Cardiac muscle cell (in vitro differentiated cells and primary cell): Measurements from ENCODE around the gene CYTH4. TPM values are rescaled to one million over a fixed set of nuclear protein-coding genes. Genes with fewer than 3 reads are reported as not detected.
A peak's percentile ranks its signal among the peaks of the same experiment; 100 is the strongest.

Source experiments
- DNase-seq, 2 donors: peaks; one replicate each; pipeline versions ENCODE4 v3.0.0 to v3.0.0-alpha.2; 2010 to 2017; ENCODE audit warnings: low read depth in 1 of 2, low spot score in 1 of 2
- H3K27ac ChIP-seq: fragments of 200-600 bp; sonication (generic); 2 replicates; pipeline ENCODE4 v1.5.1; 2016
- H3K27me3 ChIP-seq: fragments of 200-600 bp; sonication (generic); 2 replicates; pipeline ENCODE4 v1.6.0; 2016; ENCODE audit warnings: control low read depth
- H3K36me3 ChIP-seq: fragments of 200-600 bp; sonication (generic); 2 replicates; pipeline ENCODE4 v1.5.1; 2016; ENCODE audit warnings: control low read depth
- H3K4me1 ChIP-seq: fragments of 200-600 bp; sonication (generic); 2 replicates; pipeline ENCODE4 v1.8.1; 2017; ENCODE audit warnings: low read depth, mild to moderate bottlenecking, mixed run types
- H3K4me3 ChIP-seq: fragments of 200-600 bp; sonication (generic); 2 replicates; pipeline ENCODE4 v1.5.1; 2016; ENCODE audit warnings: mild to moderate bottlenecking
- H3K9me3 ChIP-seq: fragments of 200-600 bp; sonication (generic); 2 replicates; pipeline ENCODE4 v1.5.1; 2017; ENCODE audit warnings: low read depth, mild to moderate bottlenecking, control low read depth
- polyA plus RNA-seq: library from polyadenylated mRNA; unstranded; fragments of >200 nt; fragmentation: Nextera tagmentation; extraction: Ambion mirVana; gene quantifications from 2 replicates; pipeline ENCODE4 v1.2.1, GENCODE V29; 2016
- total RNA-seq: library from RNA; depleted of rRNA; stranded (reverse); fragments of >200 nt; gene quantifications from 2 replicates; pipeline ENCODE4 v1.2.3, GENCODE V29; 2016
- TF ChIP-seq, protein P1 (sequence below): IDR thresholded peaks from 2 replicates; pipeline ENCODE4 v1.5.1; 2012; ENCODE audit warnings: low read depth, mild to moderate bottlenecking, low read length

CYTH4 gene
- total and polyA plus RNA-seq, 2 experiments from 2014 or later: not detected

- peaks cover 6% of the 10 kb centered on the region for H3K27me3 ChIP-seq
- DNase-seq: no peak
These were observed 23.4 kb upstream of the CYTH4 start for GRCh38 chr22:37258753-37259401.

DNA sequence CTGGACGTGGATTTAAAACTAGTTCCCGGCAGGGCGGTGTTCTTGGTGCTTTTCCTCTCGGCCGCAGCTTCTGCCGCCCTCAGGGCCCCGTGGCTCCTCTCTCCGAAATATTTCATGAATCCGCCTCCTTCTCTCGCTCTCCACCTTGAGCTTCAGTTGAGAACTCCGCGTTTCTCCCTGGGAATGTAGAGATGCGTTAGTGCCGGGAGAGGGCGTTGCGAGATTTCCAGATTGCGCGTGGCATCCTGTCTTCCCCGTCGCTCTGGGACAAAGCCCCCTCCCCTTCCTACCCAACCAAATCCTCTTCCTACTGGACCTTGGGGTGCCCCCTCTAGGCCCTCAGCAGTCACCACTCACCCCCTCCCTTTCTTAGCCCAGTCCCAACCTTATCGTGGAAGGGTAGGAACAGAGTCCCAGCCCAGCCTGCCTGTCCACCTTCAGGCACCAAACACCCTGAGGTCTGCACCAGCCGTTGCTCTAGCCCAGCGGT lies 22.7 kb upstream of the CYTH4 start:
- Histone ChIP-seq H3K4me3 (no peak overlapping the region), H3K36me3 (no peaks in the 10 kb centered on the region), H3K4me1 (peaks cover 8% of the 10 kb centered on the region), H3K27ac (no peak overlapping the region), H3K27me3 (peaks cover 6% of the 10 kb centered on the region), H3K9me3 (no peaks in the 10 kb centered on the region)
- TF ChIP-seq, protein P1, sequence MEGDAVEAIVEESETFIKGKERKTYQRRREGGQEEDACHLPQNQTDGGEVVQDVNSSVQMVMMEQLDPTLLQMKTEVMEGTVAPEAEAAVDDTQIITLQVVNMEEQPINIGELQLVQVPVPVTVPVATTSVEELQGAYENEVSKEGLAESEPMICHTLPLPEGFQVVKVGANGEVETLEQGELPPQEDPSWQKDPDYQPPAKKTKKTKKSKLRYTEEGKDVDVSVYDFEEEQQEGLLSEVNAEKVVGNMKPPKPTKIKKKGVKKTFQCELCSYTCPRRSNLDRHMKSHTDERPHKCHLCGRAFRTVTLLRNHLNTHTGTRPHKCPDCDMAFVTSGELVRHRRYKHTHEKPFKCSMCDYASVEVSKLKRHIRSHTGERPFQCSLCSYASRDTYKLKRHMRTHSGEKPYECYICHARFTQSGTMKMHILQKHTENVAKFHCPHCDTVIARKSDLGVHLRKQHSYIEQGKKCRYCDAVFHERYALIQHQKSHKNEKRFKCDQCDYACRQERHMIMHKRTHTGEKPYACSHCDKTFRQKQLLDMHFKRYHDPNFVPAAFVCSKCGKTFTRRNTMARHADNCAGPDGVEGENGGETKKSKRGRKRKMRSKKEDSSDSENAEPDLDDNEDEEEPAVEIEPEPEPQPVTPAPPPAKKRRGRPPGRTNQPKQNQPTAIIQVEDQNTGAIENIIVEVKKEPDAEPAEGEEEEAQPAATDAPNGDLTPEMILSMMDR: peak; percentile 80
- peak; percentile 67 to 68 for DNase-seq

More at GRCh38 chr22:37258753-37259401, 23.4 kb upstream of the CYTH4 start:
- Histone ChIP-seq H3K4me3 (no peak overlapping the region), H3K36me3 (no peaks in the 10 kb centered on the region), H3K9me3 (no peaks in the 10 kb centered on the region), H3K4me1 (peaks cover 9% of the 10 kb centered on the region), H3K27ac (no peak overlapping the region)
- TF ChIP-seq, protein P1: no peak

- no peaks in the 10 kb centered on the region for H3K9me3 ChIP-seq
- no peaks in the 10 kb centered on the region for H3K36me3 ChIP-seq
- peaks cover 4% of the 10 kb centered on the region for H3K4me1 ChIP-seq
- no peak overlapping the region for H3K4me3 ChIP-seq
- TF ChIP-seq, protein P1: no peak
- no peak for DNase-seq
- peaks cover 6% of the 10 kb centered on the region for H3K27me3 ChIP-seq
- no peak overlapping the region for H3K27ac ChIP-seq
These were observed 22.0 kb upstream of the CYTH4 start for GRCh38 chr22:37260155-37260795.

DNA sequence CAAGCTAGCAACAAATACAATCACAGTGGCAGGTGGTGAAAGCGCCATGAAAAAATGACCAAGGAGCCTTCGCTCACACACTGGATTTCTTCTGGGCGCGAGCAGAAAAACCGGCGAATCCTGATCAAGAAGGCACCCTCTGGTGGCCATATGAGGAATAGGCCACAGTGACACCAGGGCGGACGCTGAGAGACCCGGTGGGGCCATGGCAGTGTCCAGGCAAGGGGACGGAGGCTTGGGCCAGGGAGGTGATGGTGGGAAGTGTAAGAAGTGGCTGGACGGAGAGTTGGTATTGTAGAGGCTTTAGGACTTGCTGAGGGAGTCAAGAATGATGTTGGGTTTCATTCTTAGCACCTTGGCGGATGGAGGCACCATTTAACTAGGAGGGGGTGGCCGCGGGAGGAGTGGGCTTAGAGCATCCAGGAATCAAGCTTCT lies 21.4 kb upstream of the CYTH4 start:
- Histone ChIP-seq H3K36me3 (no peaks in the 10 kb centered on the region), H3K4me1 (peaks cover 4% of the 10 kb centered on the region), H3K9me3 (no peaks in the 10 kb centered on the region), H3K4me3 (no peak overlapping the region), H3K27me3 (peaks cover 6% of the 10 kb centered on the region), H3K27ac (no peak overlapping the region)
- peak; percentile 65 to 79 for DNase-seq
- TF ChIP-seq, protein P1: peak; percentile 94

DNA sequence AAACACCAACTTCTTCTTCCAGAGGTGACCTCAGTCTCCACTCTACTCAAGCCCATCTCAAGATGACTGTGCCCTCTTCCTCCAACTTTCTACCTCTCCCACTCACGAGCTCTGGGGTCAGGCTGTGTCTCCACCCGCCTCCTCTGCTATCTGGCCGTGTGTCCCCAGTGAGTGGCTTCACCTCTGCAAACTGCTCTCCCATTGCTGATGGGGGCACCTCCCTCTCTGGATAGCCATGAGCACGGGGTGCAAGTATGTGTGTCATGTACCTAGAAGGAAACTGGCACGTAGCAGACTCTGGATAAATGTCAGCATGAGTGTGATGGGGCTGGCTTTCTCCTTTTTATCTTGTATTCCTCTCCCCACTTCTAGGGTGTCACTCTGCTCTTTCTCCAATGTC lies 20.0 kb upstream of the CYTH4 start:
- Histone ChIP-seq H3K36me3 (no peaks in the 10 kb centered on the region), H3K4me1 (peaks cover 4% of the 10 kb centered on the region), H3K27ac (no peak overlapping the region), H3K4me3 (no peak overlapping the region), H3K9me3 (no peaks in the 10 kb centered on the region), H3K27me3 (peaks cover 6% of the 10 kb centered on the region)
- TF ChIP-seq, protein P1: no peak
- DNase-seq: no peak
